ENCODE measurements around the gene CCDC192. TPM values are rescaled to one million over a fixed set of nuclear protein-coding genes. Genes with fewer than 3 reads are reported as not detected.
A peak's percentile ranks its signal among the peaks of the same experiment; 100 is the strongest.

The CCDC192 gene
- total and polyA plus RNA-seq, 10 of the 15 experiments (the other 5 are each of a cell fraction or from before 2014, with no cell fraction given): 0.20 to 0.79 (median 0.32) TPM; not detected in 4

GRCh38 chr5:127867022-127867783, 164.0 kb downstream of the CCDC192 start:
- no peak overlapping the region for H3K4me2 ChIP-seq (ENCODE audit: control insufficient read depth, insufficient read depth)
- in situ Hi-C loops (cut with MboI): no loop called here
- CTCF ChIA-PET: interaction anchor here (0.6 to 3.7 kb wide), 14 partner anchors 9 to 445 kb away, joined by 3 to 24 read pairs (median 6); no protein-coding TSS in a partner anchor

DNA sequence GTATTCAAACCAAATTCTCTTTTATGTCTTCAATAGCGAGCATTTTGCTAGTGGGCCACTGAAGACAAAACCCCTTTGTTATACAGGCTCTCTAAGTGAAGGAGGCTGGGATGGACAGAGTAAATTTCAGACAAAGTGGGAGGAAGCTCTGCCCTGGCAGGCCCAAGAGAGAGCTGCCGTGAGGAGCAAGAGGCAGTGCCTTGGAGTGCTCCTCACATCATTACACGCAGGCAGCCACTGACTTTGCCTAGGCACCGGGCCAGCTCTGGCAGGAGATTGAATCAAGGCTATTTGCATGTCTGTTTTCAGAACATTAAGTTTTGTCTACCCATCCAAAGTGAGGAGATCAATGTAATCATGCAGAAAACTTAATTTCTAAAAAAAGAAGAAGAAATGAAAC, 167.7 kb downstream of the CCDC192 start:
- POLR2A ChIA-PET: interaction anchor here (0.6 to 1.0 kb wide), 2 partner anchors 201 to 206 kb away, joined by 3 read pairs; no protein-coding TSS in a partner anchor
- Histone ChIP-seq H3K4me2 (ENCODE audit: control insufficient read depth, insufficient read depth) (no peak overlapping the region), H3K9me3 (replicated peaks; ENCODE audit: control insufficient read depth, insufficient read depth, low read length) (no peaks in the 10 kb centered on the region), H2AFZ (ENCODE audit: control insufficient read depth, low read depth, low read length) (no peak overlapping the region), H3K79me2 (ENCODE audit: control insufficient read depth, insufficient read depth, low read length) (no peaks in the 10 kb centered on the region), H3K27ac (ENCODE audit: control insufficient read depth, insufficient read depth) (no peak overlapping the region), H4K20me1 (ENCODE audit: control insufficient read depth, insufficient read depth) (no peaks in the 10 kb centered on the region), H3K9ac (ENCODE audit: control insufficient read depth, insufficient read depth, low read length) (no peak overlapping the region), H3K27me3 (replicated peaks in 1 of 2; ENCODE audit: control insufficient read depth in 2 of 2, insufficient read depth in 2 of 2, low read length in 1 of 2) (no peaks in the 10 kb centered on the region), H3K4me3 (no peak overlapping the region), H3K4me1 (ENCODE audit: control insufficient read depth, insufficient read depth, low read length) (no peaks in the 10 kb centered on the region), H3K36me3 (ENCODE audit: control insufficient read depth in 2 of 2, insufficient read depth in 2 of 2, low read length in 1 of 2) (no peaks in the 10 kb centered on the region)
- no peak for DNase-seq (ENCODE audit: low read depth, low spot score)
- FAIRE-seq: peak; percentile 27
- RAD21 ChIA-PET (ENCODE audit: unreplicated experiment): interaction anchor here (1.0 to 1.6 kb wide), 4 partner anchors 36 to 307 kb away, joined by 3 to 7 read pairs (median 3); no protein-coding TSS in a partner anchor
- 28% methylated on average over 4 of the region's 4 CpGs for WGBS (ENCODE audit: insufficient coverage, insufficient replicate concordance, low lambda C conversion rate, missing lambda C conversion rate)
- intact Hi-C loops (cut with micrococcal nuclease; ENCODE audit: unreplicated experiment): loop anchor here (2.0 to 10.0 kb wide), 2 partner anchors 30 to 624 kb away; no protein-coding TSS in a partner anchor
- no TSS peak for BruUV-seq (replicated peaks)
- in situ Hi-C loops (cut with MboI): loop anchor here (5.0 kb wide), 1 partner anchor 309 kb away; no protein-coding TSS in a partner anchor
- CTCF ChIA-PET: interaction anchor here (1.3 to 2.0 kb wide), 5 partner anchors 8 to 307 kb away, joined by 3 to 8 read pairs (median 5); no protein-coding TSS in a partner anchor
- peak; percentile 59 for ATAC-seq
- SMC1A ChIA-PET (ENCODE audit: uncharacterized antibody, unreplicated experiment): interaction anchor here (0.7 to 1.9 kb wide), 14 partner anchors 12 to 320 kb away, joined by 3 to 5 read pairs (median 3); no protein-coding TSS in a partner anchor
- no peak for TF ChIP-seq NFIC (IDR thresholded peaks at IDR 0.05; ENCODE audit: low read depth, low read length)
- TF ChIP-seq ATF2 (IDR thresholded peaks at IDR 0.05; ENCODE audit: low read length): no peak
- TF ChIP-seq RAD21 (IDR thresholded peaks at IDR 0.05; ENCODE audit: insufficient read depth, low read depth, low read length): no peak
- TF ChIP-seq, protein P1, sequence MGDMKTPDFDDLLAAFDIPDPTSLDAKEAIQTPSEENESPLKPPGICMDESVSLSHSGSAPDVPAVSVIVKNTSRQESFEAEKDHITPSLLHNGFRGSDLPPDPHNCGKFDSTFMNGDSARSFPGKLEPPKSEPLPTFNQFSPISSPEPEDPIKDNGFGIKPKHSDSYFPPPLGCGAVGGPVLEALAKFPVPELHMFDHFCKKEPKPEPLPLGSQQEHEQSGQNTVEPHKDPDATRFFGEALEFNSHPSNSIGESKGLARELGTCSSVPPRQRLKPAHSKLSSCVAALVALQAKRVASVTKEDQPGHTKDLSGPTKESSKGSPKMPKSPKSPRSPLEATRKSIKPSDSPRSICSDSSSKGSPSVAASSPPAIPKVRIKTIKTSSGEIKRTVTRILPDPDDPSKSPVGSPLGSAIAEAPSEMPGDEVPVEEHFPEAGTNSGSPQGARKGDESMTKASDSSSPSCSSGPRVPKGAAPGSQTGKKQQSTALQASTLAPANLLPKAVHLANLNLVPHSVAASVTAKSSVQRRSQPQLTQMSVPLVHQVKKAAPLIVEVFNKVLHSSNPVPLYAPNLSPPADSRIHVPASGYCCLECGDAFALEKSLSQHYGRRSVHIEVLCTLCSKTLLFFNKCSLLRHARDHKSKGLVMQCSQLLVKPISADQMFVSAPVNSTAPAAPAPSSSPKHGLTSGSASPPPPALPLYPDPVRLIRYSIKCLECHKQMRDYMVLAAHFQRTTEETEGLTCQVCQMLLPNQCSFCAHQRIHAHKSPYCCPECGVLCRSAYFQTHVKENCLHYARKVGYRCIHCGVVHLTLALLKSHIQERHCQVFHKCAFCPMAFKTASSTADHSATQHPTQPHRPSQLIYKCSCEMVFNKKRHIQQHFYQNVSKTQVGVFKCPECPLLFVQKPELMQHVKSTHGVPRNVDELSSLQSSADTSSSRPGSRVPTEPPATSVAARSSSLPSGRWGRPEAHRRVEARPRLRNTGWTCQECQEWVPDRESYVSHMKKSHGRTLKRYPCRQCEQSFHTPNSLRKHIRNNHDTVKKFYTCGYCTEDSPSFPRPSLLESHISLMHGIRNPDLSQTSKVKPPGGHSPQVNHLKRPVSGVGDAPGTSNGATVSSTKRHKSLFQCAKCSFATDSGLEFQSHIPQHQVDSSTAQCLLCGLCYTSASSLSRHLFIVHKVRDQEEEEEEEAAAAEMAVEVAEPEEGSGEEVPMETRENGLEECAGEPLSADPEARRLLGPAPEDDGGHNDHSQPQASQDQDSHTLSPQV (IDR thresholded peaks at IDR 0.05): no peak
- no peak for TF ChIP-seq CHD4 (IDR thresholded peaks at IDR 0.05)
- TF ChIP-seq CHD1 (IDR thresholded peaks at IDR 0.05; ENCODE audit: low read depth, low read length): no peak

More at GRCh38 chr5:127867022-127867783, 164.0 kb downstream of the CCDC192 start:
- Histone ChIP-seq H3K9ac (ENCODE audit: control insufficient read depth, insufficient read depth, low read length) (no peak overlapping the region), H3K9me3 (replicated peaks; ENCODE audit: control insufficient read depth, insufficient read depth, low read length) (no peaks in the 10 kb centered on the region), H3K4me1 (ENCODE audit: control insufficient read depth, insufficient read depth, low read length) (no peaks in the 10 kb centered on the region), H3K27ac (ENCODE audit: control insufficient read depth, insufficient read depth) (no peak overlapping the region), H3K27me3 (replicated peaks in 1 of 2; ENCODE audit: control insufficient read depth in 2 of 2, insufficient read depth in 2 of 2, low read length in 1 of 2) (no peaks in the 10 kb centered on the region), H3K4me3 (no peak overlapping the region), H3K79me2 (ENCODE audit: control insufficient read depth, insufficient read depth, low read length) (no peaks in the 10 kb centered on the region), H2AFZ (ENCODE audit: control insufficient read depth, low read depth, low read length) (no peak overlapping the region), H4K20me1 (ENCODE audit: control insufficient read depth, insufficient read depth) (no peaks in the 10 kb centered on the region), H3K36me3 (ENCODE audit: control insufficient read depth in 2 of 2, insufficient read depth in 2 of 2, low read length in 1 of 2) (no peaks in the 10 kb centered on the region)
- no peak for FAIRE-seq
- WGBS (ENCODE audit: insufficient coverage, insufficient replicate concordance, low lambda C conversion rate, missing lambda C conversion rate): 13% methylated on average over 6 of the region's 6 CpGs
- TF ChIP-seq MEF2B (IDR thresholded peaks at IDR 0.05; ENCODE audit: partially characterized antibody, poor library complexity, severe bottlenecking): peak; percentile 78
- no peak for TF ChIP-seq CREB1 (IDR thresholded peaks at IDR 0.05; ENCODE audit: low read depth)
- intact Hi-C loops (cut with micrococcal nuclease; ENCODE audit: unreplicated experiment): no loop called here
- ChIA-PET SMC1A (ENCODE audit: uncharacterized antibody, unreplicated experiment) (interaction anchor here (0.7 to 3.8 kb wide), 23 partner anchors 8 to 334 kb away, joined by 3 to 24 read pairs (median 5); no protein-coding TSS in a partner anchor), RAD21 (ENCODE audit: unreplicated experiment) (interaction anchor here (0.7 to 3.3 kb wide), 13 partner anchors 8 to 335 kb away, joined by 3 to 12 read pairs (median 3); no protein-coding TSS in a partner anchor), POLR2A (interaction anchor here (0.6 to 0.9 kb wide), 3 partner anchors 22 to 25 kb away, joined by 3 read pairs; no protein-coding TSS in a partner anchor)
- peak; percentile 79 for ATAC-seq
- no TSS peak for BruUV-seq (replicated peaks)
- DNase-seq (ENCODE audit: low read depth, low spot score): no peak

Data from GM12878 (cell line).